Neuronal stem cell (in vitro differentiated cells): ENCODE results near the gene GAPVD1.

ENCODE experiments used
- DNase-seq: peaks from one replicate; pipeline ENCODE4 v3.0.0-alpha.2; 2013; ENCODE audit warnings: low spot score
- H2AFZ ChIP-seq: one replicate; pipeline ENCODE4 v1.6.1; 2013; ENCODE audit warnings: mild to moderate bottlenecking, low read length, inconsistent platforms
- H2AK5ac ChIP-seq: 2 replicates; pipeline ENCODE4 v1.6.1; 2013; ENCODE audit warnings: low read depth, mild to moderate bottlenecking, inconsistent platforms, low read length, moderate library complexity, mixed read lengths
- H2BK120ac ChIP-seq: 2 replicates; pipeline ENCODE4 v1.6.1; 2013; ENCODE audit warnings: low read depth, mild to moderate bottlenecking, inconsistent platforms, low read length, moderate library complexity, mixed read lengths
- H2BK12ac ChIP-seq: one replicate; pipeline ENCODE4 v1.6.1; 2013; ENCODE audit warnings: low read length, inconsistent platforms
- H2BK15ac ChIP-seq: 2 replicates; pipeline ENCODE4 v1.6.1; 2013; ENCODE audit warnings: mild to moderate bottlenecking, low read length, inconsistent platforms, mixed read lengths
- H2BK5ac ChIP-seq: one replicate; pipeline ENCODE4 v1.6.1; 2013; ENCODE audit warnings: inconsistent platforms, mild to moderate bottlenecking, low read length, moderate library complexity
- H3K14ac ChIP-seq: one replicate; pipeline ENCODE4 v1.6.1; 2013; ENCODE audit warnings: low read length, inconsistent platforms
- H3K18ac ChIP-seq: 2 replicates; pipeline ENCODE4 v1.6.1; 2013; ENCODE audit warnings: low read length, inconsistent platforms
- H3K23ac ChIP-seq: 2 replicates; pipeline ENCODE4 v1.6.1; 2013; ENCODE audit warnings: low read depth, mild to moderate bottlenecking, mixed read lengths, low read length, inconsistent platforms; ENCODE audit not compliant: poor library complexity
- H3K27ac ChIP-seq: replicated peaks from 3 replicates; pipeline ENCODE4 v1.5.1; 2013; ENCODE audit warnings: low read length, inconsistent platforms
- H3K27me3 ChIP-seq, 3 experiments: 2 replicates each; pipeline ENCODE4 v1.6.1; 2013; ENCODE audit warnings: low read length in 3 of 3, mild to moderate bottlenecking in 2 of 3, inconsistent platforms in 1 of 3, low read depth in 1 of 3, mixed read lengths in 1 of 3, moderate library complexity in 1 of 3; ENCODE audit not compliant: control insufficient read depth in 3 of 3, insufficient read depth in 3 of 3
- H3K36me3 ChIP-seq, 2 donors: replicated peaks in 1 of 2; 2 replicates each; pipeline ENCODE4 v1.6.1; 2013; ENCODE audit warnings: low read length in 2 of 2; ENCODE audit not compliant: control insufficient read depth in 2 of 2, insufficient read depth in 2 of 2
- H3K4ac ChIP-seq: 2 replicates; pipeline ENCODE4 v1.6.1; 2013; ENCODE audit warnings: inconsistent platforms, mild to moderate bottlenecking, low read length, moderate library complexity
- H3K4me1 ChIP-seq, 2 donors: 1 replicate in 1 of 2; 2 replicates in 1 of 2; pipeline ENCODE4 v1.6.1; 2013; ENCODE audit warnings: low read length in 2 of 2, low read depth in 1 of 2; ENCODE audit not compliant: control insufficient read depth in 2 of 2, insufficient read depth in 1 of 2
- H3K4me2 ChIP-seq: one replicate; pipeline ENCODE4 v1.6.1; 2013; ENCODE audit warnings: mild to moderate bottlenecking, low read length, inconsistent platforms; ENCODE audit not compliant: insufficient read depth, poor library complexity, severe bottlenecking
- H3K4me3 ChIP-seq, 2 donors: 2 replicates each; pipeline ENCODE4 v1.5.1; 2013; ENCODE audit warnings: low read length in 2 of 2, mild to moderate bottlenecking in 2 of 2, inconsistent platforms in 1 of 2, moderate library complexity in 1 of 2
- H3K79me1 ChIP-seq: one replicate; pipeline ENCODE4 v1.6.1; 2013; ENCODE audit warnings: low read depth, mild to moderate bottlenecking, inconsistent platforms, low read length, moderate library complexity
- H3K9ac ChIP-seq: one replicate; pipeline ENCODE4 v1.6.1; 2013; ENCODE audit warnings: mild to moderate bottlenecking, low read depth, low read length, inconsistent platforms; ENCODE audit not compliant: poor library complexity
- H3K9me3 ChIP-seq, 2 donors: replicated peaks in 1 of 2; 2 replicates each; pipeline versions ENCODE3 to v1.6.1; 2013; ENCODE audit warnings: low read length in 2 of 2, mild to moderate bottlenecking in 2 of 2, inconsistent platforms in 1 of 2, low read depth in 1 of 2, mixed read lengths in 1 of 2, moderate library complexity in 1 of 2; ENCODE audit not compliant: control insufficient read depth in 2 of 2, insufficient read depth in 1 of 2
- H4K8ac ChIP-seq: one replicate; pipeline ENCODE4 v1.6.1; 2013; ENCODE audit warnings: low read depth, mild to moderate bottlenecking, inconsistent platforms, low read length, moderate library complexity
- H4K91ac ChIP-seq: one replicate; pipeline ENCODE4 v1.6.1; 2013; ENCODE audit warnings: low read length, low read depth, mild to moderate bottlenecking, inconsistent platforms; ENCODE audit not compliant: poor library complexity
- WGBS, 2 donors: extraction: QIAGEN DNeasy Blood & Tissue Kit; methylation state at CpG; one replicate each; pipeline ENCODE4 v1.1.7; 2013; ENCODE audit warnings: missing lambda C conversion rate in 2 of 2, mixed read lengths in 1 of 2; ENCODE audit not compliant: insufficient read length in 2 of 2, insufficient replicate concordance in 1 of 2; ENCODE audit errors: extremely low coverage in 2 of 2; 5-methylcytosine and 5-hydroxymethylcytosine counted together

GAPVD1 gene

DNA sequence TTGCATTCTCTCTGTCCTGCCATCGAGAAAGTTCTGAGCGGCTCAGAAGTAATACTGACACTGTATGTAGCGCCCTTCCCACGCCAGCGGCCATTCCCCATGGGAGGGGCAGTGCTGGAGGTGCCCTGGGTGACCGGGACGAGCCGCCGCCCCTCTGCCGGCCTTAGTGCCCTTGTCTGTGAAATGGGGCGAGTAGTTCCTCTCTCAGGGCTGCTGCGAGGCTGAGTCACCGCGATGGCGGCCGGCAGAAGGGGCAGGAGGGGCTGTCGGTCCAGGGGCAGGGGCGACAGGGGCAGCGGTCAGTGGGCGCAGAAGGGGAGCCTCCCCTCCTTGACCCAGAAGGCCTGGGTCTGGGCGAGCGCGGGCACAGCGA lies 148.9 kb downstream of the GAPVD1 start:
- Histone ChIP-seq H4K91ac (peak overlapping the region; percentile 15), H2BK5ac (peak overlapping the region; percentile 62), H3K9ac (peak overlapping the region; percentile 57), H2BK120ac (peak overlapping the region; percentile 88), H3K23ac (peak overlapping the region; percentile 56), H3K9me3 (peaks cover 0 to 3% of the 10 kb centered on the region in 2 donors), H3K4ac (no peak overlapping the region), H2BK15ac (peak overlapping the region; percentile 96), H2BK12ac (peak overlapping the region; percentile 85), H2AFZ (peak overlapping the region; percentile 84), H3K27ac (no peak overlapping the region), H3K4me3 (no peak overlapping the region), H2AK5ac (peak overlapping the region; percentile 95), H3K14ac (no peak overlapping the region), H3K79me1 (peaks cover 2% of the 10 kb centered on the region), H3K4me1 (peaks cover 0 to 5% of the 10 kb centered on the region in 2 donors), H3K36me3 (no peaks in the 10 kb centered on the region), H3K18ac (peak overlapping the region; percentile 84), H3K4me2 (no peak overlapping the region), H4K8ac (no peak overlapping the region), H3K27me3 (peaks cover 0 to 12% (median 12%) of the 10 kb centered on the region in 3 experiments)
- WGBS, 2 donors: no CpG with 5 or more reads among the region's 24 CpGs
- no peak for DNase-seq

DNA sequence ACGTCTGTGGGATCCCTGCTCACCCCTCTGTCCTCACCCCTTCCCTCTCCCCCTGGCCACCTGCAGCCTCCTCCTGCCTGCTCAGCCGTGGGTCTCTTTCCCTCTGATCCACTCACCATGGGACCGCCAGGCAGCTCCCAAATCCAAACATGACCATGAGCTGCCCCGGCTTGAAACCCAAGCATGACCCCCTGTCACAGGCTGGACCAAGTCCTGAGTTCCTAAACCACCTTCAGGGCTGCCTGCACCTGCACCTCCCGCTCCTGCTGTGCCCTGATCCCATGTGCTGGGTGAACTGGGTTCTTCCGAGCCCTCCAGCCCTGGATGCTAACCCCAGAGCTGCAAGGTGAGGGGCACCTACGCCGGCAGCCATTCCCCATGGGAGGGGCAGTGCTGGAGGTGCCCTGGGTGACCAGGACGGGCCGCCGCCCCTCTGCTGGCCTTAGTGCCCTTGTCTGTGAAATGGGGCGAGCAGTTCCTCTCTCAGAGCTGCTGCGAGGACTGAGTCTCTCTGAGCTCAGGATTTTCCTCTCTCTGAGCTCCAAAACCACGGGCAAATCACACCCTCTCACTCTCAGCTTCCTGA lies 149.6 kb downstream of the GAPVD1 start:
- no peak overlapping the region for H3K4me3 ChIP-seq
- H3K18ac ChIP-seq: peak overlapping the region; percentile 70
- H3K36me3 ChIP-seq: no peaks in the 10 kb centered on the region
- H3K27me3 ChIP-seq: peaks cover 0 to 12% (median 6%) of the 10 kb centered on the region in 3 experiments
- H3K79me1 ChIP-seq: peaks cover 2% of the 10 kb centered on the region
- H3K4ac ChIP-seq: no peak overlapping the region
- peak overlapping the region; percentile 62 for H2BK5ac ChIP-seq
- H2BK12ac ChIP-seq: no peak overlapping the region
- no peak overlapping the region for H4K8ac ChIP-seq
- peak overlapping the region; percentile 56 for H3K23ac ChIP-seq
- H2AFZ ChIP-seq: no peak overlapping the region
- H3K27ac ChIP-seq: no peak overlapping the region
- peak overlapping the region; percentile 96 for H2BK15ac ChIP-seq
- H3K9me3 ChIP-seq: peaks cover 0 to 3% of the 10 kb centered on the region in 2 donors
- no peak for DNase-seq
- peaks cover 0 to 5% of the 10 kb centered on the region in 2 donors for H3K4me1 ChIP-seq
- H3K4me2 ChIP-seq: no peak overlapping the region
- no CpG with 5 or more reads among the region's 14 CpGs for WGBS, 2 donors
- peak overlapping the region; percentile 88 for H2BK120ac ChIP-seq
- H4K91ac ChIP-seq: no peak overlapping the region
- no peak overlapping the region for H3K14ac ChIP-seq
- H2AK5ac ChIP-seq: peak overlapping the region; percentile 95
- no peak overlapping the region for H3K9ac ChIP-seq

- Histone ChIP-seq H3K27ac (no peak overlapping the region), H2BK15ac (no peak overlapping the region), H3K23ac (no peak overlapping the region), H3K4me1 (peaks cover 0 to 5% of the 10 kb centered on the region in 2 donors), H3K9me3 (peaks cover 0 to 3% of the 10 kb centered on the region in 2 donors), H2BK120ac (no peak overlapping the region), H3K4me2 (no peak overlapping the region), H3K79me1 (peaks cover 2% of the 10 kb centered on the region), H2AK5ac (no peak overlapping the region), H4K91ac (no peak overlapping the region), H4K8ac (no peak overlapping the region), H3K4me3 (no peak overlapping the region), H3K9ac (no peak overlapping the region), H2BK5ac (no peak overlapping the region), H3K4ac (no peak overlapping the region), H2AFZ (no peak overlapping the region), H3K27me3 (peaks cover 0 to 9% (median 0%) of the 10 kb centered on the region in 3 experiments), H3K18ac (no peak overlapping the region), H3K14ac (no peak overlapping the region), H2BK12ac (no peak overlapping the region), H3K36me3 (no peaks in the 10 kb centered on the region)
- no peak for DNase-seq
- no CpG with 5 or more reads among the region's 10 CpGs for WGBS, 2 donors
These were observed 150.5 kb downstream of the GAPVD1 start for GRCh38 chr9:125412166-125412565.

GRCh38 chr9:125413579-125413978 lies 152.0 kb downstream of the GAPVD1 start:
- Histone ChIP-seq H3K18ac (peak overlapping the region; percentile 83), H2AK5ac (peak overlapping the region; percentile 29), H3K14ac (no peak overlapping the region), H2BK15ac (peak overlapping the region; percentile 21), H3K4me2 (no peak overlapping the region), H3K9ac (no peak overlapping the region), H3K9me3 (peaks cover 0 to 3% of the 10 kb centered on the region in 2 donors), H3K4ac (no peak overlapping the region), H4K91ac (no peak overlapping the region), H3K27me3 (peaks cover 0 to 6% (median 0%) of the 10 kb centered on the region in 3 experiments), H3K79me1 (peaks cover 2% of the 10 kb centered on the region), H2BK5ac (no peak overlapping the region), H3K4me1 (peaks cover 0 to 1% of the 10 kb centered on the region in 2 donors), H3K4me3 (no peak overlapping the region), H2BK12ac (no peak overlapping the region), H2BK120ac (no peak overlapping the region), H4K8ac (no peak overlapping the region), H3K36me3 (no peaks in the 10 kb centered on the region), H3K23ac (no peak overlapping the region), H3K27ac (no peak overlapping the region), H2AFZ (no peak overlapping the region)
- no peak for DNase-seq
- WGBS, 2 donors: no CpG with 5 or more reads among the region's 8 CpGs
